NCI-H526 (cell line): ENCODE results near the gene SNRNP200.
A peak's percentile ranks its signal among the peaks of the same experiment; 100 is the strongest.

Experiments used
- DNase-seq, 2 experiments: peaks; one replicate each; lab custom pipeline; 2025; lab: John Stamatoyannopoulos, UW

Gene SNRNP200

GRCh38 chr2:96251721-96252292 lies 53.5 kb downstream of the SNRNP200 start:
- DNase-seq = peak in 1 of 2 experiments; percentile 26

GRCh38 chr2:96250188-96250587 lies 55.2 kb downstream of the SNRNP200 start:
- no peak for DNase-seq

GRCh38 chr2:96249654-96250053 lies 55.7 kb downstream of the SNRNP200 start:
- DNase-seq = no peak

- DNase-seq = no peak
These were observed 56.7 kb downstream of the SNRNP200 start for GRCh38 chr2:96248624-96249023.

GRCh38 chr2:96247896-96248295 lies 57.5 kb downstream of the SNRNP200 start:
- no peak for DNase-seq

- no peak for DNase-seq
These were observed 58.3 kb downstream of the SNRNP200 start for GRCh38 chr2:96247009-96247408.

- no peak for DNase-seq
These were observed 59.5 kb downstream of the SNRNP200 start for GRCh38 chr2:96245609-96246390.

- DNase-seq = no peak
These were observed 61.5 kb downstream of the SNRNP200 start for GRCh38 chr2:96243843-96244242.

- DNase-seq = no peak
These were observed 63.3 kb downstream of the SNRNP200 start for GRCh38 chr2:96241900-96242611.

- DNase-seq = peak in 1 of 2 experiments; percentile 5
These were observed 64.1 kb downstream of the SNRNP200 start for GRCh38 chr2:96241227-96241626.

- no peak for DNase-seq
These were observed 64.9 kb downstream of the SNRNP200 start for GRCh38 chr2:96240341-96241038.

GRCh38 chr2:96239745-96240264 lies 65.5 kb downstream of the SNRNP200 start:
- no peak for DNase-seq

GRCh38 chr2:96239091-96239490 lies 66.3 kb downstream of the SNRNP200 start:
- DNase-seq = no peak

GRCh38 chr2:96238266-96238665 lies 67.1 kb downstream of the SNRNP200 start:
- DNase-seq = no peak

- DNase-seq = no peak
These were observed 68.5 kb downstream of the SNRNP200 start for GRCh38 chr2:96236882-96237281.

- DNase-seq = no peak
These were observed 71.4 kb downstream of the SNRNP200 start for GRCh38 chr2:96233880-96234316.

- no peak for DNase-seq
These were observed 71.9 kb downstream of the SNRNP200 start for GRCh38 chr2:96233436-96233835.

GRCh38 chr2:96231316-96231715 lies 74.0 kb downstream of the SNRNP200 start:
- DNase-seq = no peak

- no peak for DNase-seq
These were observed 80.3 kb downstream of the SNRNP200 start for GRCh38 chr2:96225016-96225533.
